Medulla oblongata (tissue), 1 donor: Measurements from ENCODE around the gene TPH1.

Source experiments
- DNase-seq: peaks from one replicate; pipeline ENCODE4 v3.0.0-alpha.2; 2015; ENCODE audit errors: extremely low spot score

The TPH1 gene

GRCh38 chr11:18046116-18046777 is at the start of gene TPH1:
Gene TPH1 (minus strand): TSS chr11:18046269. CDS start chr11:18040762, 5,507 bp downstream.
- DNase-seq = no peak

DNA sequence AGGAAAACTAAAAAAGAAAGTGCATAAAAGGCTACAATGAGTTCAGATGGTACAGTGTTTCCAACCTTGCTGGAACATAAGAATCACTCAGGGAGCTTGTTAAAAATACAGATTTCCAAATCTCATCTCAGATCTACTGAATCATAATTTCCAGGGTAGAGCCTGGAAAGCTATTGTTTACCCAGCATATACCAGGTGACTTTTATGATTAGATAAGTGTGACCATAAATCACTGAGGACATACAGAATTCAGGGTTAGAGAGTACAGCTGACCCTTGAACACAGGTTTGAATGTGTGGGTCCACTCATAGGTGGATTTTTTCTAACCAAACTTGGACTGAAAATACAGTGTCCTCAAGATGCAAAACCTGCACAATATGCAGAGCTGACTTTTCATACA is 47.9 kb upstream of the TPH1 start:
- DNase-seq = no peak

GRCh38 chr11:18091731-18092130 is 45.7 kb upstream of the TPH1 start:
- peak; percentile 18 for DNase-seq

GRCh38 chr11:18088966-18089365 is 42.9 kb upstream of the TPH1 start:
- no peak for DNase-seq

GRCh38 chr11:18088366-18088765 is 42.3 kb upstream of the TPH1 start:
- no peak for DNase-seq

- DNase-seq = no peak
These were observed 35.5 kb upstream of the TPH1 start for GRCh38 chr11:18081551-18081950.

GRCh38 chr11:18080451-18080850 is 34.4 kb upstream of the TPH1 start:
- DNase-seq = no peak

- DNase-seq = no peak
These were observed 32.8 kb upstream of the TPH1 start for GRCh38 chr11:18078909-18079308.

DNA sequence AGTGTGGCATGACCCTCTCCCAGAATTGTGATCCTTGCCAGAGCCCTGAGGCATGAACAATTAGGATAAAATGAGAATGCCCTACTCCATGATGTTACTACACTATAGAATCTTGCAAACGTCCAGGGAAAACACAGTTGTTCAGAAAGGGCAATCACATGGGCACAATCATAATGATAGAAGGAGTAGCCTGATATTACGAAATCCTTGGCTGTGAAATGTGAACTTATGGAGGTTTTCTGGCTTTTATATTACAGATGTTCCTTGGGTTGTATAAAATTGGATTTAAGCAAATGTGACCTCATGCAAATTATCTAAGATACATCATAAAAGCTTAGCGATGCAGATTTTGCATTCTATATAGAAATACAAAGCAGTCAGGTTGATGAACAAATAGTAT is 29.4 kb upstream of the TPH1 start:
- DNase-seq = no peak

- no peak for DNase-seq
These were observed 25.1 kb upstream of the TPH1 start for GRCh38 chr11:18071098-18071705.

GRCh38 chr11:18067372-18067771 is 21.3 kb upstream of the TPH1 start:
- no peak for DNase-seq

GRCh38 chr11:18066626-18067025 is 20.6 kb upstream of the TPH1 start:
- no peak for DNase-seq

- no peak for DNase-seq
These were observed 19.5 kb upstream of the TPH1 start for GRCh38 chr11:18065572-18065971.

GRCh38 chr11:18064450-18065054 is 18.5 kb upstream of the TPH1 start:
- no peak for DNase-seq

- DNase-seq = no peak
These were observed 17.9 kb upstream of the TPH1 start for GRCh38 chr11:18063862-18064434.

GRCh38 chr11:18063125-18063524 is 17.1 kb upstream of the TPH1 start:
- no peak for DNase-seq

DNA sequence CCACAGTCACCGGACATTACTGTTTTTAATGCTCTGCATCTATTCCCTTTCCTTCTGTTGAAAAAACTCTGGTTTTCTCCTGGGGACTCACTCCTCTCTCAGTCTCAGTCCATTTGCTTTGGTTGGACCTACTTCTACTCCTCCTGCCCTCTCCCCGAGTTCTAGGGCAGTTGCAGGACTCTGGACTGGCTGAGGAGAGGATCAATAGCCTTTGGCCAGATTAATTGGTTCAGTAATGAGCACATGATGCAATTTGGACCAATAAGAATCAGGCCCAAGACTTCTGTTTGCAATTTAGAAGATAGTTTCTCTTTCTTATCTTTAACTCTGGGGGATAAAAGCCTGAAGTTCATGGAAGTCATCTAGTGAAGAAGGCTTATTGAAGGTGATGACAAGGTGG is 15.3 kb upstream of the TPH1 start:
- DNase-seq = no peak

GRCh38 chr11:18056561-18057181 is 10.6 kb upstream of the TPH1 start:
- no peak for DNase-seq

- DNase-seq = no peak
These were observed 8.5 kb upstream of the TPH1 start for GRCh38 chr11:18054511-18055103.

- DNase-seq = no peak
These were observed 4.8 kb upstream of the TPH1 start for GRCh38 chr11:18050848-18051247.

DNA sequence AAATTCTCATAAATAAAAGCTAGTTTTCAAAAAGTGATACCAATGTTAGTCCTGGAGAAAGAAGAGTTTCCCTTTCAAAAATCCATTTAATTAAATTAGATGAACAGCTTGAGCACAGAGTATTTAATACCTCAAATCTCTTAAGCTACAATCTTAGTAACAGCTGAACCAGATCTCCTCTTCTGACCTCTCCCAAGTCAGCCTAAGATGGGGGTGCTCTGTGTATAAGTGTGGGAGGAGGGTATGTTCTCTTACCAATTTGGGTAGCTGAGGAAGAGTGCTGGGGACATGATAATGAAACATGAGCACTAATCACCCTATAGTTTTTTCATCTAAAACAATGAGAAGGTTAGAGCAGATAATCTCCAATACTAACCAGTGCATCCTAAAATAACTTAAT is 9.6 kb downstream of the TPH1 start:
- no peak for DNase-seq

DNA sequence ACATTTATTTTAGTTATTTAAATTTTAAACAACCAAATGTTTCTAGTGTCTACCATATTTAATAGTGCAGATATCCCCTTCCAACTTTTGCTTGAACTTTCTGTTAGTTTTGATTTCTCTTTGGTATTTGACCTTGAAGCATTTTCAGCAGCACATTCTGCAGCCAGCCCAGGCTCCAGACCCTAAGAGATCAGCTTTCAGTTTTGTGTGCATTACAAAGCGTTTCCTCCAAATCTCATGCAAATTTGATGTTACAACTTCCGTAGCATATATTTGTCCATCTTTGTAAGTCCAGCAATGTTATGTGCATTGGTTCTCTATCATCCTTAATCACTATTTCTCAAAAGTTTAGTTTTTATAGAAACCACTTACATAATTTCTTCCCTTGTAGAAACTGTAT is 18.6 kb downstream of the TPH1 start:
- DNase-seq = no peak
